Measurements from ENCODE around the gene JAML. TPM values are rescaled to one million over a fixed set of nuclear protein-coding genes. Genes with fewer than 3 reads are reported as not detected.
A peak's percentile ranks its signal among the peaks of the same experiment; 100 is the strongest.

The JAML gene
- polyA plus RNA-seq, 4 donors: 4.2 to 33.9 (median 13.3) TPM

- FAIRE-seq (no peak), DNase-seq (peak; percentile 33 to 48)
- Histone ChIP-seq H3K4me1 (ENCODE audit: control insufficient read depth in 3 of 3, insufficient read depth in 2 of 3, low read depth in 1 of 3, low read length in 2 of 3) (peaks cover 0 to 22% (median 6%) of the 10 kb centered on the region in 3 donors), H3K27me3 (ENCODE audit: control insufficient read depth in 3 of 3, insufficient read depth in 3 of 3, low read length in 3 of 3) (no peaks in the 10 kb centered on the region), H3K27ac (ENCODE audit: low read depth in 1 of 3, low read length in 2 of 3) (peak overlapping the region in 1 of 3 donors; percentile 82), H3K9me3 (ENCODE audit: control insufficient read depth in 2 of 2, insufficient read depth in 1 of 2, low read depth in 1 of 2, low read length in 1 of 2) (no peaks in the 10 kb centered on the region), H3K4me3 (ENCODE audit: low read depth in 1 of 3, low read length in 3 of 3) (peak overlapping the region in 2 of 3 donors; percentile 48 to 53), H3K36me3 (ENCODE audit: control insufficient read depth in 3 of 3, insufficient read depth in 2 of 3, low read depth in 1 of 3, low read length in 3 of 3) (peaks cover 0 to 13% (median 1%) of the 10 kb centered on the region in 3 donors)
- WGBS, 3 donors: 10 to 30% (median 16%) methylated on average over 4 of the region's 4 CpGs
Measured at GRCh38 chr11:118263112-118263511, 38.3 kb upstream of the JAML start.

- FAIRE-seq (no peak), DNase-seq (no peak)
- Histone ChIP-seq H3K4me1 (ENCODE audit: control insufficient read depth in 3 of 3, insufficient read depth in 2 of 3, low read depth in 1 of 3, low read length in 2 of 3) (peaks cover 0 to 15% (median 6%) of the 10 kb centered on the region in 3 donors), H3K36me3 (ENCODE audit: control insufficient read depth in 3 of 3, insufficient read depth in 2 of 3, low read depth in 1 of 3, low read length in 3 of 3) (peaks cover 0 to 17% (median 1%) of the 10 kb centered on the region in 3 donors), H3K9me3 (ENCODE audit: control insufficient read depth in 2 of 2, insufficient read depth in 1 of 2, low read depth in 1 of 2, low read length in 1 of 2) (no peaks in the 10 kb centered on the region), H3K27ac (ENCODE audit: low read depth in 1 of 3, low read length in 2 of 3) (no peak overlapping the region), H3K27me3 (ENCODE audit: control insufficient read depth in 3 of 3, insufficient read depth in 3 of 3, low read length in 3 of 3) (no peaks in the 10 kb centered on the region), H3K4me3 (ENCODE audit: low read depth in 1 of 3, low read length in 3 of 3) (no peak overlapping the region)
- WGBS, 3 donors: 75 to 80% (median 78%) methylated on average over 3 of the region's 3 CpGs
Measured at GRCh38 chr11:118260353-118260752, 35.5 kb upstream of the JAML start.

DNA sequence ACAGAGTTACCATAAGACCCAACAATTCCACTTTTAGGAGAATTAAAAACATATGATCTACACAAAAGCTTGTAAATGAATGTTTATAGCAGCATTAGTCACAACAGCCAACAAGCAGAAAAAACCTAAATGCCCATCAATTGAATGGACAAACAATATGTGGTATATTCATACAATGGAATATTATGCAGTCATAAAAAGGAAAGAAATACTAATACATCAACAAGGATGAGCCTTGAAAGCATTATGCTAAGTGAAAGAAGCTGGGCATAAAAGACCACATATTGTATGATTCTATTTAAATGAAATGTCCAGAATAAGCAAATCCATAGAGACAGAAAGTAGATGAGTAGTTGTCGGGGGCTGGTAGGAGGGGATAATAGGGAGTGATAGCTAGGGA, 34.3 kb upstream of the JAML start:
- peaks cover 0 to 17% (median 1%) of the 10 kb centered on the region in 3 donors for H3K36me3 ChIP-seq (ENCODE audit: control insufficient read depth in 3 of 3, insufficient read depth in 2 of 3, low read depth in 1 of 3, low read length in 3 of 3)
- H3K9me3 ChIP-seq (ENCODE audit: control insufficient read depth in 2 of 2, insufficient read depth in 1 of 2, low read depth in 1 of 2, low read length in 1 of 2): no peaks in the 10 kb centered on the region
- H3K4me3 ChIP-seq (ENCODE audit: low read depth in 1 of 3, low read length in 3 of 3): no peak overlapping the region
- no peak for DNase-seq
- H3K4me1 ChIP-seq (ENCODE audit: control insufficient read depth in 3 of 3, insufficient read depth in 2 of 3, low read depth in 1 of 3, low read length in 2 of 3): peaks cover 0 to 18% (median 6%) of the 10 kb centered on the region in 3 donors
- FAIRE-seq: no peak
- H3K27ac ChIP-seq (ENCODE audit: low read depth in 1 of 3, low read length in 2 of 3): no peak overlapping the region
- no peaks in the 10 kb centered on the region for H3K27me3 ChIP-seq (ENCODE audit: control insufficient read depth in 3 of 3, insufficient read depth in 3 of 3, low read length in 3 of 3)
- WGBS, 3 donors: 95 to 100% (median 100%) methylated on average over 1 of the region's 1 CpG

DNA sequence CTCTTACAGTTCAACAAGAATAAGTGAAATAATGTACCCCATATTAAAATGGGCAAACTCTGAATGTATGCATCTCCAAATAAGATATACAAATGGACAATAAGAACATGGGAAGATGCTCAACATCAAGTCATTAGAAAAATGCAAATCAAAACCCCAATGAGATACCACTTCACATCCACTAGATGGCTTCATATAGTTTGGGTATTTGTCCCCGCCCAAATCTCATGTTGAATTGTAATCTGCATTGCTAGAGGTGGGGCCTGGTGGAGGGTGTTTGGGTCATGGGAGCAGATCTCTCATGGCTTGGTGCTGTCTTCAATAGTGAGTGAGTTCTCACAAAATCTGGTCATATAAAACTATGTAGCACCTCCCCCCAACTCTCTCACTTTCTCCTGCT, 33.6 kb upstream of the JAML start:
- Histone ChIP-seq H3K36me3 (ENCODE audit: control insufficient read depth in 3 of 3, insufficient read depth in 2 of 3, low read depth in 1 of 3, low read length in 3 of 3) (peaks cover 0 to 17% (median 1%) of the 10 kb centered on the region in 3 donors), H3K4me3 (ENCODE audit: low read depth in 1 of 3, low read length in 3 of 3) (no peak overlapping the region), H3K9me3 (ENCODE audit: control insufficient read depth in 2 of 2, insufficient read depth in 1 of 2, low read depth in 1 of 2, low read length in 1 of 2) (no peaks in the 10 kb centered on the region), H3K4me1 (ENCODE audit: control insufficient read depth in 3 of 3, insufficient read depth in 2 of 3, low read depth in 1 of 3, low read length in 2 of 3) (peaks cover 0 to 18% (median 6%) of the 10 kb centered on the region in 3 donors), H3K27me3 (ENCODE audit: control insufficient read depth in 3 of 3, insufficient read depth in 3 of 3, low read length in 3 of 3) (no peaks in the 10 kb centered on the region), H3K27ac (ENCODE audit: low read depth in 1 of 3, low read length in 2 of 3) (no peak overlapping the region)
- WGBS, 3 donors: 25 to 92% (median 87%) methylated on average over 1 of the region's 1 CpG
- DNase-seq (no peak), FAIRE-seq (no peak)

GRCh38 chr11:118252688-118253087, 27.9 kb upstream of the JAML start:
- H3K9me3 ChIP-seq (ENCODE audit: control insufficient read depth in 2 of 2, insufficient read depth in 1 of 2, low read depth in 1 of 2, low read length in 1 of 2): no peaks in the 10 kb centered on the region
- peaks cover 0 to 6% (median 0%) of the 10 kb centered on the region in 3 donors for H3K4me1 ChIP-seq (ENCODE audit: control insufficient read depth in 3 of 3, insufficient read depth in 2 of 3, low read depth in 1 of 3, low read length in 2 of 3)
- peaks cover 0 to 4% (median 0%) of the 10 kb centered on the region in 3 donors for H3K36me3 ChIP-seq (ENCODE audit: control insufficient read depth in 3 of 3, insufficient read depth in 2 of 3, low read depth in 1 of 3, low read length in 3 of 3)
- 34 to 50% (median 47%) methylated on average over 3 of the region's 3 CpGs for WGBS, 3 donors
- H3K27me3 ChIP-seq (ENCODE audit: control insufficient read depth in 3 of 3, insufficient read depth in 3 of 3, low read length in 3 of 3): no peaks in the 10 kb centered on the region
- peak overlapping the region in 2 of 3 donors; percentile 72 to 93 for H3K4me3 ChIP-seq (ENCODE audit: low read depth in 1 of 3, low read length in 3 of 3)
- H3K27ac ChIP-seq (ENCODE audit: low read depth in 1 of 3, low read length in 2 of 3): peak overlapping the region; percentile 20 to 98 (median 92)
- DNase-seq (peak in 1 of 2 donors; percentile 47), FAIRE-seq (no peak)

GRCh38 chr11:118251858-118252652, 27.2 kb upstream of the JAML start, which contains the start of gene MPZL3:
MPZL3 (minus strand) TSS chr11:118252365; CDS start chr11:118252294, 71 bp downstream.
- Histone ChIP-seq H3K27me3 (ENCODE audit: control insufficient read depth in 3 of 3, insufficient read depth in 3 of 3, low read length in 3 of 3) (no peaks in the 10 kb centered on the region), H3K9me3 (ENCODE audit: control insufficient read depth in 2 of 2, insufficient read depth in 1 of 2, low read depth in 1 of 2, low read length in 1 of 2) (no peaks in the 10 kb centered on the region), H3K4me3 (ENCODE audit: low read depth in 1 of 3, low read length in 3 of 3) (peak within 1 kb of the TSS; percentile 50 to 93 (median 72)), H3K36me3 (ENCODE audit: control insufficient read depth in 3 of 3, insufficient read depth in 2 of 3, low read depth in 1 of 3, low read length in 3 of 3) (peaks cover 0 to 4% (median 0%) of the 10 kb centered on the region in 3 donors), H3K4me1 (ENCODE audit: control insufficient read depth in 3 of 3, insufficient read depth in 2 of 3, low read depth in 1 of 3, low read length in 2 of 3) (peaks cover 0 to 10% (median 0%) of the 10 kb centered on the region in 3 donors), H3K27ac (ENCODE audit: low read depth in 1 of 3, low read length in 2 of 3) (peak within 1 kb of the TSS; percentile 92 to 98 (median 97))
- 1 to 2% (median 1%) methylated on average over 33 of the region's 33 CpGs for WGBS, 3 donors
- peak; percentile 99 for DNase-seq
- peak; percentile 30 for FAIRE-seq

DNA sequence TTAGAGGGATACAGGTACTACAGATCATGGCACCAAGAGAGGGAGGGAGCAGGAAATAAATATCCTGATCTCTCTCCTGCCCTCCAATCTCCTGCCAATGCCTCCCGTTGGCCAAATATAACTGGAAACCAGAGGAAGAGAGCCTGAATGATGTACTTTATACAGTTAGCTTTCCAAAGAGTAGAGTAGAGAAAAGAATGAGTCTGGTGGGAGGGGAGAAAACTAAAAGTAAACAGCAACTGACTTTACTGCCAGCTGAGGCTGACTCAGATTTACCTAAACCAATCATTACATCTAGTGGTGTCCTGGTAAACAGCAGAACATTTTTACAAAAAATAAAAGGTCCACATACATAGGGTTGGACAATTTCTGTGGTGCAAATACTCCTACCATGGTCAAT, 22.2 kb upstream of the JAML start:
- FAIRE-seq (no peak), DNase-seq (no peak)
- H3K4me3 ChIP-seq (ENCODE audit: low read depth in 1 of 3, low read length in 3 of 3): no peak overlapping the region
- no peaks in the 10 kb centered on the region for H3K27me3 ChIP-seq (ENCODE audit: control insufficient read depth in 3 of 3, insufficient read depth in 3 of 3, low read length in 3 of 3)
- H3K9me3 ChIP-seq (ENCODE audit: control insufficient read depth in 2 of 2, insufficient read depth in 1 of 2, low read depth in 1 of 2, low read length in 1 of 2): no peaks in the 10 kb centered on the region
- 54 to 89% (median 82%) methylated on average over 1 of the region's 1 CpG for WGBS, 3 donors
- H3K27ac ChIP-seq (ENCODE audit: low read depth in 1 of 3, low read length in 2 of 3): peak overlapping the region in 2 of 3 donors; percentile 57 to 60
- H3K36me3 ChIP-seq (ENCODE audit: control insufficient read depth in 3 of 3, insufficient read depth in 2 of 3, low read depth in 1 of 3, low read length in 3 of 3): no peaks in the 10 kb centered on the region
- peaks cover 0 to 4% (median 0%) of the 10 kb centered on the region in 3 donors for H3K4me1 ChIP-seq (ENCODE audit: control insufficient read depth in 3 of 3, insufficient read depth in 2 of 3, low read depth in 1 of 3, low read length in 2 of 3)

DNA sequence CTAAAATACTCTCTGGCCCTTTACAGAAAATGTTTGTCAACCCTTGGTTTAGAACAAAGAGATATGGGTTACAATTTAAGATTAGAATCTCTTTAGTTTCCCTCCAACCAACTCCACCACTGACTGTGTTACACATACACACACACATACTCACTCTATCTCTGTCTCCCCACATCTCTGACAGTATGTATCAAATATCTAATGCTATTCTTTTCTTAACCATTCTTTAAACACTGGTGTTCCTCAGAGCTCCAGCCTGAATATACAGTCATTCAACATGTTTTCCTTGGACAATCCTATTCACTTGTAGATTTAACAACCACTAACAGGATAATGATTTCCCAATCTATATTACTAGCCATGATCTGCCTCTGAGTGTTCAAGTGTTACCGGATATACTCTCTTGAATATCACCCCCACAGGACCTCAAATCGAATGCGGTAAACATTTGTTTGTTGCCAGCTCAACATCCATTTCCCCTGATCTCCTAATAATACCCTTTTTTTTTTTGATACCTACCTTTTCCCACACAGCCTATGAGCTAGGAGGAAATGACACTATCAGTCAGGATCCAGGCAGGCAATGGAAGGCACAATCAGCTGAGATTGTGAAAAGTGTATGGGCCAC, 21.2 kb upstream of the JAML start:
- Histone ChIP-seq H3K9me3 (ENCODE audit: control insufficient read depth in 2 of 2, insufficient read depth in 1 of 2, low read depth in 1 of 2, low read length in 1 of 2) (no peaks in the 10 kb centered on the region), H3K4me1 (ENCODE audit: control insufficient read depth in 3 of 3, insufficient read depth in 2 of 3, low read depth in 1 of 3, low read length in 2 of 3) (peaks cover 0 to 11% (median 5%) of the 10 kb centered on the region in 3 donors), H3K27ac (ENCODE audit: low read depth in 1 of 3, low read length in 2 of 3) (peak overlapping the region in 2 of 3 donors; percentile 1 to 11), H3K36me3 (ENCODE audit: control insufficient read depth in 3 of 3, insufficient read depth in 2 of 3, low read depth in 1 of 3, low read length in 3 of 3) (no peaks in the 10 kb centered on the region), H3K27me3 (ENCODE audit: control insufficient read depth in 3 of 3, insufficient read depth in 3 of 3, low read length in 3 of 3) (no peaks in the 10 kb centered on the region), H3K4me3 (ENCODE audit: low read depth in 1 of 3, low read length in 3 of 3) (no peak overlapping the region)
- FAIRE-seq (no peak), DNase-seq (no peak)
- 87 to 94% (median 93%) methylated on average over 3 of the region's 3 CpGs for WGBS, 3 donors
